HL-60 (cell line): Measurements from ENCODE around the gene FRAT1.

Experiments
- DNase-seq, 2 experiments: peaks; one replicate each; pipeline ENCODE4 v3.0.0-alpha.2; 2010 to 2020; ENCODE audit warnings: low read depth in 1 of 2, low spot score in 1 of 2
- H3K27ac ChIP-seq: fragments of 250-450 bp; sonication (Bioruptor Pico); replicated peaks from 2 replicates; pipeline ENCODE4 v1.5.1; 2020; ENCODE audit warnings: mild to moderate bottlenecking, moderate library complexity
- H3K27me3 ChIP-seq: fragments of 250-450 bp; sonication (Bioruptor Pico); 2 replicates; pipeline ENCODE4 v1.5.1; 2021; ENCODE audit warnings: mild to moderate bottlenecking, moderate library complexity; ENCODE audit not compliant: insufficient read depth, poor library complexity, severe bottlenecking
- H3K4me3 ChIP-seq: replicated peaks from 2 replicates; pipeline ENCODE4 v1.5.1; 2011; ENCODE audit warnings: mild to moderate bottlenecking, control low read depth, low read length; ENCODE audit not compliant: insufficient read depth
- CTCF ChIP-seq: IDR thresholded peaks from one replicate; pipeline ENCODE4 v1.5.1; 2011; ENCODE audit warnings: low read length, control low read depth, inconsistent platforms; ENCODE audit not compliant: insufficient read depth
- GABPA ChIP-seq: IDR thresholded peaks from 2 replicates; pipeline ENCODE4 v1.6.1; 2012; ENCODE audit warnings: low read depth
- POLR2AphosphoS5 ChIP-seq: IDR thresholded peaks from 2 replicates; pipeline ENCODE4 v1.6.1; 2012; ENCODE audit warnings: low read depth
- REST ChIP-seq: IDR thresholded peaks from 2 replicates; pipeline ENCODE4 v1.6.1; 2012; ENCODE audit warnings: low read depth; ENCODE audit not compliant: insufficient replicate concordance
- SPI1 ChIP-seq: IDR thresholded peaks from 2 replicates; pipeline ENCODE4 v1.6.1; 2012; ENCODE audit warnings: low read depth, mild to moderate bottlenecking, borderline replicate concordance

The FRAT1 gene

GRCh38 chr10:97353945-97354344 lies 34.9 kb downstream of the FRAT1 start:
- H3K27me3 ChIP-seq, result no peaks in the 10 kb centered on the region
- H3K4me3 ChIP-seq, result no peak overlapping the region
- peak overlapping the region; percentile 46 for H3K27ac ChIP-seq
- peak in 1 of 2 experiments; percentile 45 for DNase-seq
- TF ChIP-seq CTCF (no peak), GABPA (no peak), POLR2AphosphoS5 (no peak), SPI1 (no peak), REST (no peak)

GRCh38 chr10:97355571-97355975 lies 36.5 kb downstream of the FRAT1 start:
- DNase-seq, result peak in 1 of 2 experiments; percentile 29
- TF ChIP-seq CTCF (peak; percentile 16), POLR2AphosphoS5 (no peak)
- peak overlapping the region; percentile 29 for H3K27ac ChIP-seq
- H3K4me3 ChIP-seq, result no peak overlapping the region
- H3K27me3 ChIP-seq, result no peaks in the 10 kb centered on the region

GRCh38 chr10:97356318-97356914 lies 37.3 kb downstream of the FRAT1 start:
- no peak for TF ChIP-seq GABPA
- TF ChIP-seq REST, result peak; percentile 23
- H3K4me3 ChIP-seq, result no peak overlapping the region
- DNase-seq, result no peak
- peak overlapping the region; percentile 7 for H3K27ac ChIP-seq
- H3K27me3 ChIP-seq, result no peaks in the 10 kb centered on the region

- peak overlapping the region; percentile 11; the same call in 1 of the 2 replicates for H3K27ac ChIP-seq
- no peak overlapping the region for H3K4me3 ChIP-seq
- TF ChIP-seq REST, result no peak
- TF ChIP-seq CTCF, result no peak
- TF ChIP-seq GABPA, result no peak
- no peaks in the 10 kb centered on the region for H3K27me3 ChIP-seq
- no peak for DNase-seq
Observed at GRCh38 chr10:97356918-97357317, 37.8 kb downstream of the FRAT1 start.
